ENCODE measurements around the gene NUP42. TPM values are rescaled to one million over a fixed set of nuclear protein-coding genes. Genes with fewer than 3 reads are reported as not detected.
"Not testable (repeated sequence)": the region's sequence is repeated elsewhere in the genome, so short reads cannot be mapped to it uniquely, and the experiment has no call there.

The NUP42 gene
- total and polyA plus RNA-seq, 2 donors (not counting 1 experiment from before 2014, with no cell fraction given): 13.1 to 28.2 TPM

- Histone ChIP-seq H3K79me2 (ENCODE audit: control insufficient read depth, insufficient read depth, low read length) (peaks cover 19% of the 10 kb centered on the region), H3K9me3 (ENCODE audit: control insufficient read depth, insufficient read depth, low read depth, low read length) (no peaks in the 10 kb centered on the region), H3K36me3 (ENCODE audit: control insufficient read depth, insufficient read depth, low read length) (peaks cover 3% of the 10 kb centered on the region), H4K20me1 (ENCODE audit: control insufficient read depth, extremely low read depth, insufficient read depth, low read length) (no peaks in the 10 kb centered on the region), H3K27ac (ENCODE audit: insufficient read depth, low read length) (no peak overlapping the region), H3K4me3 (replicated peaks in 1 of 4; ENCODE audit: control extremely low read depth in 1 of 4, insufficient read depth in 1 of 4, low read depth in 3 of 4, low read length in 4 of 4) (no peak overlapping the region), H2AFZ (ENCODE audit: low read length) (no peak overlapping the region), H3K27me3 (ENCODE audit: control insufficient read depth, insufficient read depth, low read length) (no peaks in the 10 kb centered on the region), H3K4me1 (ENCODE audit: control insufficient read depth, extremely low read depth, insufficient read depth, low read length) (no peaks in the 10 kb centered on the region), H3K9ac (ENCODE audit: insufficient read depth, low read length) (no peak overlapping the region), H3K4me2 (ENCODE audit: extremely low read depth, insufficient read depth, low read length) (no peak overlapping the region)
- no peak for DNase-seq (ENCODE audit: low read depth in 2 of 2)
- TF ChIP-seq CTCF (conservative IDR thresholded peaks at IDR 0.05 in 1 of 2, IDR thresholded peaks at IDR 0.05 in 1 of 2; ENCODE audit: low read depth in 1 of 2, low read length in 2 of 2) (no peak), EZH2 (IDR thresholded peaks at IDR 0.05; ENCODE audit: low read length, missing control alignments) (no peak)
Observed at GRCh38 chr7:23185980-23186379, 4.1 kb downstream of the NUP42 start.

- Histone ChIP-seq H2AFZ (ENCODE audit: low read length) (no peak overlapping the region), H3K4me2 (ENCODE audit: extremely low read depth, insufficient read depth, low read length) (no peak overlapping the region), H3K36me3 (ENCODE audit: control insufficient read depth, insufficient read depth, low read length) (peaks cover 3% of the 10 kb centered on the region), H3K79me2 (ENCODE audit: control insufficient read depth, insufficient read depth, low read length) (no peaks in the 10 kb centered on the region), H3K4me1 (ENCODE audit: control insufficient read depth, extremely low read depth, insufficient read depth, low read length) (no peaks in the 10 kb centered on the region), H3K27ac (ENCODE audit: insufficient read depth, low read length) (no peak overlapping the region), H3K9ac (ENCODE audit: insufficient read depth, low read length) (no peak overlapping the region), H4K20me1 (ENCODE audit: control insufficient read depth, extremely low read depth, insufficient read depth, low read length) (no peaks in the 10 kb centered on the region), H3K9me3 (ENCODE audit: control insufficient read depth, insufficient read depth, low read depth, low read length) (no peaks in the 10 kb centered on the region), H3K4me3 (replicated peaks in 1 of 4; ENCODE audit: control extremely low read depth in 1 of 4, insufficient read depth in 1 of 4, low read depth in 3 of 4, low read length in 4 of 4) (no peak overlapping the region), H3K27me3 (ENCODE audit: control insufficient read depth, insufficient read depth, low read length) (no peaks in the 10 kb centered on the region)
- DNase-seq (ENCODE audit: low read depth in 2 of 2): no peak
- no peak for TF ChIP-seq EZH2 (IDR thresholded peaks at IDR 0.05; ENCODE audit: low read length, missing control alignments)
- no peak for TF ChIP-seq CTCF (conservative IDR thresholded peaks at IDR 0.05 in 1 of 2, IDR thresholded peaks at IDR 0.05 in 1 of 2; ENCODE audit: low read depth in 1 of 2, low read length in 2 of 2)
Observed at GRCh38 chr7:23191022-23191421, 9.2 kb downstream of the NUP42 start.

GRCh38 chr7:23193650-23194227, 11.9 kb downstream of the NUP42 start:
- H3K9ac ChIP-seq (ENCODE audit: insufficient read depth, low read length); H3K27me3 ChIP-seq (ENCODE audit: control insufficient read depth, insufficient read depth, low read length); H4K20me1 ChIP-seq (ENCODE audit: control insufficient read depth, extremely low read depth, insufficient read depth, low read length); H3K79me2 ChIP-seq (ENCODE audit: control insufficient read depth, insufficient read depth, low read length); H3K4me3 ChIP-seq (replicated peaks in 1 of 4; ENCODE audit: control extremely low read depth in 1 of 4, insufficient read depth in 1 of 4, low read depth in 3 of 4, low read length in 4 of 4); H3K4me2 ChIP-seq (ENCODE audit: extremely low read depth, insufficient read depth, low read length); H3K36me3 ChIP-seq (ENCODE audit: control insufficient read depth, insufficient read depth, low read length); H2AFZ ChIP-seq (ENCODE audit: low read length); H3K9me3 ChIP-seq (ENCODE audit: control insufficient read depth, insufficient read depth, low read depth, low read length); H3K4me1 ChIP-seq (ENCODE audit: control insufficient read depth, extremely low read depth, insufficient read depth, low read length); DNase-seq (ENCODE audit: low read depth in 2 of 2); H3K27ac ChIP-seq (ENCODE audit: insufficient read depth, low read length): not testable (repeated sequence)

Data from fibroblast of lung (primary cell).